Brain microvascular endothelial cell (primary cell): ENCODE results near the gene MGRN1.

Experiments
- DNase-seq: peaks from one replicate; pipeline ENCODE4 v3.0.0-alpha.2; 2020
- H3K27ac ChIP-seq: fragments of 250-450 bp; sonication (Bioruptor Pico); 2 replicates; pipeline ENCODE4 v1.5.1; 2020; ENCODE audit warnings: mild to moderate bottlenecking, moderate library complexity
- H3K27me3 ChIP-seq: fragments of 250-450 bp; sonication (Bioruptor Pico); replicated peaks from 2 replicates; pipeline ENCODE4 v1.5.1; 2020; ENCODE audit warnings: mild to moderate bottlenecking
- H3K36me3 ChIP-seq: fragments of 250-450 bp; sonication (Bioruptor Pico); replicated peaks from 2 replicates; pipeline ENCODE4 v1.5.1; 2020; ENCODE audit warnings: mild to moderate bottlenecking
- H3K4me3 ChIP-seq: 2 replicates; pipeline ENCODE4 v1.5.1; 2011; ENCODE audit warnings: low read depth, mild to moderate bottlenecking, control low read depth, low read length, moderate library complexity
- CTCF ChIP-seq: IDR thresholded peaks from 2 replicates; pipeline ENCODE4 v1.5.1; 2011; ENCODE audit warnings: low read depth, mild to moderate bottlenecking, moderate library complexity, low read length, control low read depth, inconsistent platforms; ENCODE audit errors: missing control alignments
- in situ Hi-C: cut with HindIII; loops from 2 replicates; pipeline ENCODE4 v1.10.0; 2017; ENCODE audit warnings: low sequenced_read_pairs, low pct_ligation_motif_present

Gene MGRN1

GRCh38 chr16:4691666-4692412, 67.2 kb downstream of the MGRN1 start:
- in situ Hi-C loops: no loop called here

GRCh38 chr16:4692460-4693295, 68.1 kb downstream of the MGRN1 start:
- Histone ChIP-seq H3K27ac (no peak overlapping the region), H3K27me3 (no peaks in the 10 kb centered on the region), H3K4me3 (peak overlapping the region; percentile 64), H3K36me3 (peaks cover 35% of the 10 kb centered on the region)
- in situ Hi-C loops: no loop called here
- TF ChIP-seq CTCF: no peak
- DNase-seq: no peak

More at GRCh38 chr16:4691666-4692412, 67.2 kb downstream of the MGRN1 start:
- H3K36me3 ChIP-seq: peaks cover 36% of the 10 kb centered on the region
- no peak overlapping the region for H3K4me3 ChIP-seq
- DNase-seq: no peak
- H3K27me3 ChIP-seq: no peaks in the 10 kb centered on the region
- TF ChIP-seq CTCF: no peak
- no peak overlapping the region for H3K27ac ChIP-seq

- H3K27ac ChIP-seq: peak within 1 kb of the TSS; percentile 56
- H3K36me3 ChIP-seq: peaks cover 31% of the 10 kb centered on the region
- in situ Hi-C loops: no loop called here
- peak within 1 kb of the TSS; percentile 92 for H3K4me3 ChIP-seq
- peak; percentile 89 for DNase-seq
- H3K27me3 ChIP-seq: no peaks in the 10 kb centered on the region
- no peak for TF ChIP-seq CTCF
These were observed 68.8 kb downstream of the MGRN1 start, which contains the start of gene NUDT16L1 for GRCh38 chr16:4693296-4693955. TSS of gene NUDT16L1 (plus strand) at chr16:4693562. CDS start at chr16:4693727, 165 bp downstream.

GRCh38 chr16:4693956-4694641, 69.5 kb downstream of the MGRN1 start:
- no peaks in the 10 kb centered on the region for H3K27me3 ChIP-seq
- peak overlapping the region; percentile 92 for H3K4me3 ChIP-seq
- H3K36me3 ChIP-seq: peaks cover 33% of the 10 kb centered on the region
- in situ Hi-C loops: no loop called here
- no peak for TF ChIP-seq CTCF
- DNase-seq: peak; percentile 18
- H3K27ac ChIP-seq: peak overlapping the region; percentile 56

GRCh38 chr16:4694642-4695451, 70.2 kb downstream of the MGRN1 start:
- Histone ChIP-seq H3K27ac (no peak overlapping the region), H3K36me3 (peaks cover 40% of the 10 kb centered on the region), H3K27me3 (no peaks in the 10 kb centered on the region), H3K4me3 (peak overlapping the region; percentile 92)
- no peak for DNase-seq
- in situ Hi-C loops: no loop called here
- TF ChIP-seq CTCF: peak; percentile 21
